GM12878 (cell line): ENCODE data around the gene ZNF396. TPM values are rescaled to one million over a fixed set of nuclear protein-coding genes. Genes with fewer than 3 reads are reported as not detected.

Experiments used
- ATAC-seq: fragments of 200-7000 bp; cut with Tn5 transposase; 3 replicates; pipeline ENCODE4 v1.9.1; 2020; ENCODE audit warnings: mild to moderate bottlenecking, moderate library complexity
- BruUV-seq: library from RNA; stranded (reverse); fragments of 400-500 nt; replicated peaks from 2 replicates; lab custom pipeline; 2021; lab: Mats Ljungman, UMichigan
- CTCF ChIA-PET: fragments of 300-600 bp; sonication (Branson Sonifier 250); formaldehyde crosslinking; extraction: SDS; loops from one replicate; lab custom pipeline; 2021; ENCODE audit warnings: inconsistent platforms; lab: Yijun Ruan, JAX
- POLR2A ChIA-PET: fragments of 350-600 bp; formaldehyde crosslinking; extraction: SDS; loops from one replicate; lab custom pipeline; 2021; ENCODE audit warnings: inconsistent platforms; lab: Charles Lee
- RAD21 ChIA-PET: fragments of 300-600 bp; sonication (Branson Sonifier 250); formaldehyde crosslinking; loops from one replicate; lab custom pipeline; 2023; ENCODE audit warnings: antibody characterized with exemption; ENCODE audit not compliant: unreplicated experiment; lab: Charles Lee
- SMC1A ChIA-PET: fragments of 300-600 bp; sonication (Branson Sonifier 250); formaldehyde crosslinking; loops from one replicate; lab custom pipeline; 2023; ENCODE audit not compliant: unreplicated experiment, uncharacterized antibody; lab: Charles Lee
- DNase-seq: peaks from one replicate; pipeline ENCODE4 v3.0.0-alpha.2; 2011; ENCODE audit warnings: low read depth, low spot score
- FAIRE-seq: peaks from 3 replicates; lab custom pipeline; 2011; peaks lifted over from hg19 to GRCh38; lab: Jason Lieb, UNC
- H2AFZ ChIP-seq: 2 replicates; pipeline ENCODE4 v1.6.0; 2011; ENCODE audit warnings: low read depth, low read length, control low read depth; ENCODE audit not compliant: control insufficient read depth
- H3K27ac ChIP-seq: 2 replicates; pipeline ENCODE4 v1.5.1; 2011; ENCODE audit warnings: control low read depth; ENCODE audit not compliant: control insufficient read depth, insufficient read depth
- H3K27me3 ChIP-seq, 2 experiments: replicated peaks in 1 of 2; 2 replicates each; pipeline versions ENCODE4 v1.6.0 to v1.6.1; 2011; ENCODE audit warnings: low read length in 1 of 2; ENCODE audit not compliant: control insufficient read depth in 2 of 2, insufficient read depth in 2 of 2
- H3K36me3 ChIP-seq, 2 experiments: 2 replicates each; pipeline ENCODE4 v1.5.1; 2011; ENCODE audit warnings: low read length in 1 of 2; ENCODE audit not compliant: control insufficient read depth in 2 of 2, insufficient read depth in 2 of 2
- H3K4me1 ChIP-seq: 2 replicates; pipeline ENCODE4 v1.6.1; 2011; ENCODE audit warnings: mild to moderate bottlenecking, low read length, moderate library complexity, mixed read lengths; ENCODE audit not compliant: control insufficient read depth, insufficient read depth
- H3K4me2 ChIP-seq: 2 replicates; pipeline ENCODE4 v1.6.0; 2011; ENCODE audit warnings: control low read depth; ENCODE audit not compliant: control insufficient read depth, insufficient read depth
- H3K4me3 ChIP-seq: fragments of 200-600 bp; sonication (generic); 2 replicates; pipeline ENCODE4 v1.5.1; 2016
- H3K79me2 ChIP-seq: 2 replicates; pipeline ENCODE4 v1.6.0; 2011; ENCODE audit warnings: low read length; ENCODE audit not compliant: control insufficient read depth, insufficient read depth
- H3K9ac ChIP-seq: 2 replicates; pipeline ENCODE4 v1.8.0; 2011; ENCODE audit warnings: low read length, control low read depth, mixed read lengths; ENCODE audit not compliant: control insufficient read depth, insufficient read depth
- H3K9me3 ChIP-seq: replicated peaks from 3 replicates; pipeline ENCODE4 v1.5.1; 2011; ENCODE audit warnings: mild to moderate bottlenecking, low read length; ENCODE audit not compliant: control insufficient read depth, insufficient read depth
- H4K20me1 ChIP-seq: 2 replicates; pipeline ENCODE4 v1.6.0; 2011; ENCODE audit not compliant: control insufficient read depth, insufficient read depth
- IKZF2 ChIP-seq, 2 experiments: fragments of 450-650 bp; IDR thresholded peaks; 2 replicates each; pipeline ENCODE4 v1.6.1; 2017; ENCODE audit warnings: mild to moderate bottlenecking in 2 of 2, moderate library complexity in 2 of 2
- RFX5 ChIP-seq: IDR thresholded peaks from 2 replicates; pipeline ENCODE4 v1.6.1; 2011; ENCODE audit warnings: low read depth, low read length, improper control_type of control experiment
- SUZ12 ChIP-seq: fragments of 200-600 bp; sonication (generic); IDR thresholded peaks from one replicate; pipeline ENCODE4 v1.6.1; 2018; ENCODE audit warnings: antibody characterized with exemption, mild to moderate bottlenecking; ENCODE audit not compliant: unreplicated experiment
- TBL1XR1 ChIP-seq: IDR thresholded peaks from 2 replicates; pipeline ENCODE4 v1.6.1; 2012; ENCODE audit warnings: low read depth, low read length, improper control_type of control experiment
- WGBS: methylation state at CpG from one replicate; pipeline ENCODE4 v1.1.6; 2016; ENCODE audit warnings: low lambda C conversion rate; ENCODE audit not compliant: insufficient replicate concordance, insufficient coverage; ENCODE audit errors: missing lambda C conversion rate; 5-methylcytosine and 5-hydroxymethylcytosine counted together
- in situ Hi-C: fragments of 300-500 bp; cut with MboI; formaldehyde crosslinking; loops from 9 replicates; pipeline ENCODE4 v1.14.3; 2018; ENCODE audit warnings: mixed read lengths
- intact Hi-C: fragments of 100-400 bp; cut with micrococcal nuclease; formaldehyde crosslinking; loops from one replicate; pipeline ENCODE4 v1.14.2; 2022; ENCODE audit not compliant: unreplicated experiment
- polyA plus RNA-seq, 11 experiments: library from polyadenylated mRNA; depleted of rRNA in 4 of 11; unstranded in 6 of 11; stranded (reverse) in 5 of 11; fragments of >200 nt; fragmentation: Nextera tagmentation in 4 of 11; fragmentation: Illumina TruSeq in 1 of 11; extraction: Ambion mirVana in 4 of 11; extraction: Trizol in 1 of 11; gene quantifications; 1 replicate in 1 of 11; 2 replicates in 10 of 11; pipeline versions ENCODE4 v1.2.1 to v1.2.3, GENCODE V29; 2011 to 2016; ENCODE audit warnings: inconsistent platforms in 2 of 11, missing spikeins in 2 of 11, low read depth in 1 of 11
- total RNA-seq, 4 experiments: library from RNA; depleted of rRNA in 3 of 4; stranded (reverse); fragments of >200 nt in 3 of 4; fragmentation: Illumina TruSeq in 1 of 4; extraction: Trizol in 1 of 4; gene quantifications; 2 replicates each; pipeline versions ENCODE4 v1.2.1 to v1.2.3, GENCODE V29; 2013 to 2021
- TF ChIP-seq, protein P1 (sequence below): fragments of 450-650 bp; IDR thresholded peaks from 2 replicates; pipeline ENCODE4 v1.6.1; 2017; ENCODE audit warnings: antibody characterized with exemption, mild to moderate bottlenecking, moderate library complexity
- TF ChIP-seq, protein P2 (sequence below): fragments of 450-650 bp; IDR thresholded peaks from 2 replicates; pipeline ENCODE4 v1.6.1; 2016; ENCODE audit warnings: mild to moderate bottlenecking
- TF ChIP-seq, protein P3 (sequence below): fragments of 450-650 bp; formaldehyde crosslinking; IDR thresholded peaks from 2 replicates; pipeline ENCODE4 v1.4.0; 2022; ENCODE audit warnings: mild to moderate bottlenecking, moderate library complexity
- TF ChIP-seq, protein P4 (sequence below): IDR thresholded peaks from 2 replicates; pipeline ENCODE4 v1.6.1; 2012; ENCODE audit warnings: low read depth, low read length, improper control_type of control experiment

ZNF396 gene
- total and polyA plus RNA-seq, 10 of the 15 experiments (the other 5 are each of a cell fraction or from before 2014, with no cell fraction given): 0.14 to 0.79 (median 0.47) TPM

DNA sequence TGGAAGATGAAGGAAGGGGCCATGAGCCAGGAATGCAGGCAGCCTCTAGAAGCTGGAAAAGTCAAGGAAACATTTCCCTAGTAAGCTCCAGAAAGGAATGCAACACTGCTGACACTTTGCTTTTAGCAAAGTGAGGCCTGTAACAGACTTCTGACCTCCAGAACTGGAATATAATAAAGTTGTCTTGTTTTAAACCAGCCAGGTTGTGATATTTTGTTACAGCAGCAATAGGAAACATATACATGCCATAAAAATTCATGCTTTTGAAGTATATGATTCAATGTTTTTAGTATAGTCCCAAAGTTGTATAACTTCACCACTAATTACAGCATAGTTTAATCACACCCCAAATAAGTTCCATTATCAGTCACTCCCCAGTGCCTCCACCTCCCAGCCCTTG, 15.2 kb upstream of the ZNF396 start:
- Histone ChIP-seq H3K4me3 (no peak overlapping the region), H3K36me3 (no peaks in the 10 kb centered on the region), H3K9me3 (no peaks in the 10 kb centered on the region; the same call in 2 of the 3 replicates), H3K4me1 (no peaks in the 10 kb centered on the region), H3K27me3 (no peaks in the 10 kb centered on the region), H2AFZ (no peak overlapping the region), H3K9ac (no peak overlapping the region), H3K79me2 (no peaks in the 10 kb centered on the region), H4K20me1 (no peaks in the 10 kb centered on the region), H3K27ac (no peak overlapping the region), H3K4me2 (no peak overlapping the region)
- RAD21 ChIA-PET: no interaction called here
- in situ Hi-C loops (no loop called here), intact Hi-C loops (no loop called here)
- CTCF ChIA-PET: no interaction called here
- POLR2A ChIA-PET: no interaction called here
- DNase-seq: no peak
- SMC1A ChIA-PET: no interaction called here
- ATAC-seq: no peak
- TF ChIP-seq, protein P1, sequence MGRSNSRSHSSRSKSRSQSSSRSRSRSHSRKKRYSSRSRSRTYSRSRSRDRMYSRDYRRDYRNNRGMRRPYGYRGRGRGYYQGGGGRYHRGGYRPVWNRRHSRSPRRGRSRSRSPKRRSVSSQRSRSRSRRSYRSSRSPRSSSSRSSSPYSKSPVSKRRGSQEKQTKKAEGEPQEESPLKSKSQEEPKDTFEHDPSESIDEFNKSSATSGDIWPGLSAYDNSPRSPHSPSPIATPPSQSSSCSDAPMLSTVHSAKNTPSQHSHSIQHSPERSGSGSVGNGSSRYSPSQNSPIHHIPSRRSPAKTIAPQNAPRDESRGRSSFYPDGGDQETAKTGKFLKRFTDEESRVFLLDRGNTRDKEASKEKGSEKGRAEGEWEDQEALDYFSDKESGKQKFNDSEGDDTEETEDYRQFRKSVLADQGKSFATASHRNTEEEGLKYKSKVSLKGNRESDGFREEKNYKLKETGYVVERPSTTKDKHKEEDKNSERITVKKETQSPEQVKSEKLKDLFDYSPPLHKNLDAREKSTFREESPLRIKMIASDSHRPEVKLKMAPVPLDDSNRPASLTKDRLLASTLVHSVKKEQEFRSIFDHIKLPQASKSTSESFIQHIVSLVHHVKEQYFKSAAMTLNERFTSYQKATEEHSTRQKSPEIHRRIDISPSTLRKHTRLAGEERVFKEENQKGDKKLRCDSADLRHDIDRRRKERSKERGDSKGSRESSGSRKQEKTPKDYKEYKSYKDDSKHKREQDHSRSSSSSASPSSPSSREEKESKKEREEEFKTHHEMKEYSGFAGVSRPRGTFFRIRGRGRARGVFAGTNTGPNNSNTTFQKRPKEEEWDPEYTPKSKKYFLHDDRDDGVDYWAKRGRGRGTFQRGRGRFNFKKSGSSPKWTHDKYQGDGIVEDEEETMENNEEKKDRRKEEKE: no peak
- no peak for FAIRE-seq
- BruUV-seq: no TSS peak

DNA sequence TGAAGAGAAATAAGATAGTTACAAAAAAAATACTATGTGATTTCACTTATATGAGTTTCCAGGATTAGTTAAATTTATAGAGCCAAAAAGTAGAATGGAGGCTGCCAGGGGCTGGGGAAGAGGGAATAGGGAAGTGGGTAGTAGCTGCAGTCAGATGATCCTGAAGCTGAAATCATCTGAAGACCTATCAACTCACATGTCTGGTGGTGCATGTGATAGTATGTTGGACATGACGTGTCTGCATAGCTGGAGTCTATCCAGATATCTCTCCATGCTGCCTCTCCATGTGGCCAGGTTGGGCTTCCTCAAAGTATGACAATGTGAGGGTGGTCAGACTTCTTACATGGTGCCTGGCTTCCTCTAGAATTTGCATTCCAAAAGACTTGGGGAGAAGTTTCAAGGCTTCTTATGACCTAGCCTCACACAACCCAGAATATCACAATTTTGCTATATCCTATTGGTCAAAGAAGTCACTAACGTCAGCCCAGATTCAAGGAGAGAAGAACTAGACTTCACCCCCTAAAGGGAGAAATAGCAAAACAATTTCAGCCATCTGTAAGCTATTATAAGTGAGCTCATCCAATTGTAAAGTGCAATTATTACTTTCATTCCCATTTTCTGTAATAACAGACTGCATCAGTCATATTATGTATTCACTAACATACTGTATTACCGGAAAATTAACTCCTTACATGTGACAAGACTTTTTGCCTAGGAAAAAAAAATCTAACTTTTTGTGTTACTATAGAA, 14.0 kb upstream of the ZNF396 start:
- no peak for FAIRE-seq
- POLR2A ChIA-PET: no interaction called here
- no peak for ATAC-seq
- in situ Hi-C loops (no loop called here), intact Hi-C loops (no loop called here)
- Histone ChIP-seq H3K4me2 (no peak overlapping the region), H3K4me3 (no peak overlapping the region), H3K27ac (no peak overlapping the region), H3K4me1 (no peaks in the 10 kb centered on the region), H3K36me3 (no peaks in the 10 kb centered on the region), H3K79me2 (no peaks in the 10 kb centered on the region), H4K20me1 (no peaks in the 10 kb centered on the region), H3K9ac (no peak overlapping the region), H3K27me3 (no peaks in the 10 kb centered on the region), H3K9me3 (no peaks in the 10 kb centered on the region; the same call in 2 of the 3 replicates), H2AFZ (no peak overlapping the region)
- CTCF ChIA-PET: interaction anchor here (1.0 kb wide), 1 partner anchor 13 kb away, joined by 3 read pairs; no protein-coding TSS in a partner anchor
- SMC1A ChIA-PET: interaction anchor here (1.0 kb wide), 1 partner anchor 10 kb away, joined by 3 read pairs; no protein-coding TSS in a partner anchor
- 19% methylated on average over 3 of the region's 3 CpGs for WGBS
- RAD21 ChIA-PET: no interaction called here
- no peak for DNase-seq
- BruUV-seq: no TSS peak
- TF ChIP-seq TBL1XR1: no peak
- no peak for TF ChIP-seq SUZ12
- TF ChIP-seq, protein P2, sequence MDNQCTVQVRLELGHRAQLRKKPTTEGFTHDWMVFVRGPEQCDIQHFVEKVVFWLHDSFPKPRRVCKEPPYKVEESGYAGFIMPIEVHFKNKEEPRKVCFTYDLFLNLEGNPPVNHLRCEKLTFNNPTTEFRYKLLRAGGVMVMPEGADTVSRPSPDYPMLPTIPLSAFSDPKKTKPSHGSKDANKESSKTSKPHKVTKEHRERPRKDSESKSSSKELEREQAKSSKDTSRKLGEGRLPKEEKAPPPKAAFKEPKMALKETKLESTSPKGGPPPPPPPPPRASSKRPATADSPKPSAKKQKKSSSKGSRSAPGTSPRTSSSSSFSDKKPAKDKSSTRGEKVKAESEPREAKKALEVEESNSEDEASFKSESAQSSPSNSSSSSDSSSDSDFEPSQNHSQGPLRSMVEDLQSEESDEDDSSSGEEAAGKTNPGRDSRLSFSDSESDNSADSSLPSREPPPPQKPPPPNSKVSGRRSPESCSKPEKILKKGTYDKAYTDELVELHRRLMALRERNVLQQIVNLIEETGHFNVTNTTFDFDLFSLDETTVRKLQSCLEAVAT: no peak
- TF ChIP-seq RFX5: no peak
- TF ChIP-seq, protein P3, sequence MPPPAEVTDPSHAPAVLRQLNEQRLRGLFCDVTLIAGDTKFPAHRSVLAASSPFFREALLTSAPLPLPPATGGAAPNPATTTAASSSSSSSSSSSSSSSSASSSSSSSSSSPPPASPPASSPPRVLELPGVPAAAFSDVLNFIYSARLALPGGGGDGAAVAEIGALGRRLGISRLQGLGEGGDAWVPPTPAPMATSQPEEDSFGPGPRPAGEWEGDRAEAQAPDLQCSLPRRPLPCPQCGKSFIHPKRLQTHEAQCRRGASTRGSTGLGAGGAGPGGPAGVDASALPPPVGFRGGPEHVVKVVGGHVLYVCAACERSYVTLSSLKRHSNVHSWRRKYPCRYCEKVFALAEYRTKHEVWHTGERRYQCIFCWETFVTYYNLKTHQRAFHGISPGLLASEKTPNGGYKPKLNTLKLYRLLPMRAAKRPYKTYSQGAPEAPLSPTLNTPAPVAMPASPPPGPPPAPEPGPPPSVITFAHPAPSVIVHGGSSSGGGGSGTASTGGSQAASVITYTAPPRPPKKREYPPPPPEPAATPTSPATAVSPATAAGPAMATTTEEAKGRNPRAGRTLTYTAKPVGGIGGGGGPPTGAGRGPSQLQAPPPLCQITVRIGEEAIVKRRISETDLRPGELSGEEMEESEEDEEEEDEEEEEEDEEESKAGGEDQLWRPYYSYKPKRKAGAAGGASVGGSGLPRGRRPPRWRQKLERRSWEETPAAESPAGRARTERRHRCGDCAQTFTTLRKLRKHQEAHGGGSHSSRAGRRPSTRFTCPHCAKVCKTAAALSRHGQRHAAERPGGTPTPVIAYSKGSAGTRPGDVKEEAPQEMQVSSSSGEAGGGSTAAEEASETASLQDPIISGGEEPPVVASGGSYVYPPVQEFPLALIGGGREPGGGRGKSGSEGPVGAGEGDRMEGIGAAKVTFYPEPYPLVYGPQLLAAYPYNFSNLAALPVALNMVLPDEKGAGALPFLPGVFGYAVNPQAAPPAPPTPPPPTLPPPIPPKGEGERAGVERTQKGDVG (CRISPR knock-in tag): no peak
- TF ChIP-seq IKZF2 (IDR thresholded peaks at IDR 0.05): no peak
- TF ChIP-seq, protein P4, sequence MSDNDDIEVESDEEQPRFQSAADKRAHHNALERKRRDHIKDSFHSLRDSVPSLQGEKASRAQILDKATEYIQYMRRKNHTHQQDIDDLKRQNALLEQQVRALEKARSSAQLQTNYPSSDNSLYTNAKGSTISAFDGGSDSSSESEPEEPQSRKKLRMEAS: no peak
